K562 (cell line): ENCODE measurements around the gene CCDC200. TPM values are rescaled to one million over a fixed set of nuclear protein-coding genes. Genes with fewer than 3 reads are reported as not detected.

ENCODE experiments used
- ATAC-seq: fragments of 200-7000 bp; cut with Tn5 transposase; 3 replicates; pipeline ENCODE4 v1.9.1; 2020; ENCODE audit warnings: moderate library complexity
- BruUV-seq: library from RNA; stranded (reverse); fragments of 400-500 nt; replicated peaks from 2 replicates; lab custom pipeline; 2021; lab: Mats Ljungman, UMichigan
- CTCF ChIA-PET: fragments of 300-600 bp; formaldehyde crosslinking; extraction: SDS; loops from one replicate; lab custom pipeline; 2021; ENCODE audit warnings: low intra/inter-chr PET ratio; lab: Yijun Ruan, JAX
- POLR2A ChIA-PET: fragments of 300-600, 350-650 bp; sonication (Branson Sonifier 250); formaldehyde crosslinking; extraction: SDS; loops from one replicate; lab custom pipeline; 2021; ENCODE audit warnings: antibody characterized with exemption, inconsistent platforms; lab: Yijun Ruan, JAX
- DNase-seq, 4 experiments: peaks; one replicate each; pipeline versions ENCODE4 v3.0.0 to v3.0.0-alpha.2; 2011 to 2018; ENCODE audit warnings: low spot score in 3 of 4, mixed read lengths in 3 of 4; ENCODE audit errors: extremely low read depth in 1 of 4
- FAIRE-seq: peaks from 2 replicates; lab custom pipeline; 2011; peaks lifted over from hg19 to GRCh38; lab: Jason Lieb, UNC
- H2AFZ ChIP-seq: 2 replicates; pipeline ENCODE4 v1.6.0; 2011; ENCODE audit warnings: low read depth, low read length, control low read depth, inconsistent platforms
- H3K27ac ChIP-seq: fragments of 200-600 bp; 3 replicates; pipeline ENCODE4 v1.8.0; 2011; ENCODE audit warnings: low read depth, mild to moderate bottlenecking, control low read depth, inconsistent platforms, low read length, moderate library complexity, mixed read lengths; ENCODE audit errors: extremely low read depth
- H3K27me3 ChIP-seq, 2 experiments: fragments of 300-600 bp in 1 of 2; 2 replicates in 1 of 2; 3 replicates in 1 of 2; pipeline versions ENCODE4 v1.6.0 to v1.8.0; 2011; ENCODE audit warnings: inconsistent platforms in 2 of 2, low read length in 2 of 2, mild to moderate bottlenecking in 1 of 2, mixed read lengths in 1 of 2, moderate library complexity in 1 of 2; ENCODE audit not compliant: control insufficient read depth in 2 of 2, insufficient read depth in 2 of 2
- H3K36me3 ChIP-seq: fragments of 300-600 bp; 3 replicates; pipeline ENCODE4 v1.8.0; 2011; ENCODE audit warnings: mild to moderate bottlenecking, low read length, inconsistent platforms; ENCODE audit not compliant: control insufficient read depth, insufficient read depth
- H3K4me1 ChIP-seq, 2 experiments: fragments of 200-600 bp in 1 of 2; replicated peaks in 1 of 2; 2 replicates in 1 of 2; 3 replicates in 1 of 2; pipeline versions ENCODE4 v1.5.1 to v1.8.0; 2011; ENCODE audit warnings: inconsistent platforms in 2 of 2, low read length in 2 of 2, mild to moderate bottlenecking in 1 of 2, mixed read lengths in 1 of 2, moderate library complexity in 1 of 2; ENCODE audit not compliant: control insufficient read depth in 2 of 2, insufficient read depth in 2 of 2
- H3K4me2 ChIP-seq: 2 replicates; pipeline ENCODE4 v1.6.1; 2011; ENCODE audit warnings: low read length, control low read depth, inconsistent platforms, mixed read lengths; ENCODE audit not compliant: insufficient read depth
- H3K4me3 ChIP-seq: fragments of 200-600 bp; sonication (generic), shearing (Covaris generic); 2 replicates; pipeline ENCODE4 v1.5.1; 2016; ENCODE audit warnings: control low read depth, inconsistent platforms
- H3K79me2 ChIP-seq: fragments of 200-600 bp; 3 replicates; pipeline ENCODE4 v1.8.0; 2011; ENCODE audit warnings: low read length, inconsistent platforms; ENCODE audit not compliant: control insufficient read depth, insufficient read depth
- H3K9ac ChIP-seq, 2 experiments: 2 replicates each; pipeline versions ENCODE4 v1.6.0 to v1.6.1; 2011; ENCODE audit warnings: low read depth in 2 of 2, low read length in 2 of 2, control low read depth in 1 of 2, inconsistent platforms in 1 of 2, mild to moderate bottlenecking in 1 of 2, mixed read lengths in 1 of 2; ENCODE audit not compliant: insufficient read depth in 1 of 2
- H3K9me1 ChIP-seq: one replicate; pipeline ENCODE4 v1.6.0; 2011; ENCODE audit warnings: inconsistent platforms, mild to moderate bottlenecking, low read length, moderate library complexity; ENCODE audit not compliant: control insufficient read depth, insufficient read depth
- H3K9me3 ChIP-seq: replicated peaks from 2 replicates; pipeline ENCODE4 v1.5.1; 2011; ENCODE audit warnings: low read depth, low read length, inconsistent platforms; ENCODE audit not compliant: control insufficient read depth, insufficient read depth
- H4K20me1 ChIP-seq: replicated peaks from 2 replicates; pipeline ENCODE4 v1.6.1; 2011; ENCODE audit warnings: low read length, inconsistent platforms, mixed read lengths; ENCODE audit not compliant: control insufficient read depth, insufficient read depth
- FOXJ3 ChIP-seq: sonication (generic); formaldehyde crosslinking; IDR thresholded peaks from 2 replicates; pipeline ENCODE4 v1.4.0; 2020; ENCODE audit warnings: mild to moderate bottlenecking, missing genetic modification reagents
- HNRNPH1 ChIP-seq: fragments of 200-400 bp; formaldehyde crosslinking; optimal IDR thresholded peaks from 2 replicates; pipeline ENCODE3; 2017; ENCODE audit warnings: low read depth, mild to moderate bottlenecking, low read length, moderate library complexity
- KLF16 ChIP-seq: IDR thresholded peaks from 2 replicates; pipeline ENCODE4 v1.6.1; 2016; ENCODE audit warnings: antibody characterized with exemption
- SMC3 ChIP-seq: conservative IDR thresholded peaks from 2 replicates; pipeline ENCODE4 v1.6.1; 2011; ENCODE audit warnings: low read depth, low read length, improper control_type of control experiment; ENCODE audit not compliant: insufficient read depth
- SPI1 ChIP-seq: IDR thresholded peaks from 2 replicates; pipeline ENCODE4 v1.6.1; 2011; ENCODE audit warnings: low read depth, low read length, control low read depth, borderline replicate concordance
- TCF7L2 ChIP-seq: fragments of 150-350 bp; IDR thresholded peaks from 2 replicates; pipeline ENCODE4 v1.6.1; 2016; ENCODE audit warnings: low read depth, mild to moderate bottlenecking, low read length, moderate library complexity
- ZNF354B ChIP-seq: fragments of 250-450 bp; sonication (Bioruptor Pico); IDR thresholded peaks from 2 replicates; pipeline ENCODE4 v1.4.0; 2020
- ZNF609 ChIP-seq: sonication (generic); formaldehyde crosslinking; IDR thresholded peaks from 2 replicates; pipeline ENCODE4 v1.8.1; 2023; ENCODE audit warnings: missing genetic modification reagents, mild to moderate bottlenecking, borderline replicate concordance
- WGBS: fragments of 100-300 bp; shearing (Covaris generic); methylation state at CpG from one replicate; pipeline ENCODE4 v1.1.6; 2016; ENCODE audit warnings: low coverage, mixed read lengths; ENCODE audit not compliant: insufficient coverage; ENCODE audit errors: missing lambda C conversion rate; 5-methylcytosine and 5-hydroxymethylcytosine counted together
- in situ Hi-C: fragments of 300-500 bp; cut with MboI; formaldehyde crosslinking; loops from 4 replicates; pipeline ENCODE4 v1.15.0; 2018; ENCODE audit warnings: inconsistent platforms, mixed read lengths
- intact Hi-C: fragments of 100-400 bp; cut with micrococcal nuclease; formaldehyde crosslinking; loops from 2 replicates; pipeline ENCODE4 v1.14.2; 2022
- polyA plus RNA-seq, 8 experiments: library from polyadenylated mRNA; depleted of rRNA in 4 of 8; stranded (reverse) in 5 of 8; unstranded in 3 of 8; fragments of >200 nt; fragmentation: Nextera tagmentation in 2 of 8; fragmentation: Illumina TruSeq in 1 of 8; extraction: Ambion mirVana in 2 of 8; extraction: Trizol in 1 of 8; gene quantifications; 2 replicates each; pipeline versions ENCODE4 v1.2.1 to v1.2.3, GENCODE V29; 2011 to 2014; ENCODE audit warnings: inconsistent platforms in 1 of 8, missing spikeins in 1 of 8
- total RNA-seq, 7 experiments: library from RNA; depleted of rRNA in 6 of 7; stranded (reverse); fragments of >200 nt in 6 of 7; fragmentation: Illumina TruSeq in 2 of 7; extraction: Trizol in 2 of 7; gene quantifications; 2 replicates each; pipeline versions ENCODE4 v1.2.1 to v1.2.3, GENCODE V29; 2011 to 2021; ENCODE audit warnings: low replicate concordance in 1 of 7

The CCDC200 gene
- total and polyA plus RNA-seq, 9 of the 15 experiments (the other 6 are each of a cell fraction or from before 2014, with no cell fraction given) = 0.14 TPM; not detected in 8

- ChIA-PET POLR2A (interaction anchor here (1.9 to 2.6 kb wide), 2 partner anchors 12 to 132 kb away, joined by 4 to 12 read pairs; partner anchors contain the start of gene NBR1), CTCF (no interaction called here)
- H3K36me3 ChIP-seq = peaks cover 23% of the 10 kb centered on the region; the same call in 2 of the 3 replicates
- H3K4me2 ChIP-seq = no peak overlapping the region
- H3K4me1 ChIP-seq = no peaks in the 10 kb centered on the region; a peak in 1 of 5 replicates
- 62% methylated on average over 3 of the region's 3 CpGs for WGBS
- BruUV-seq = no TSS peak
- H4K20me1 ChIP-seq = no peaks in the 10 kb centered on the region
- intact Hi-C loops = no loop called here
- DNase-seq (no peak), ATAC-seq (no peak), FAIRE-seq (no peak)
- H2AFZ ChIP-seq = no peak overlapping the region
- no peak overlapping the region for H3K4me3 ChIP-seq
- no peaks in the 10 kb centered on the region for H3K9me3 ChIP-seq
- no peaks in the 10 kb centered on the region for H3K27me3 ChIP-seq
- no peaks in the 10 kb centered on the region for H3K79me2 ChIP-seq
- no peak overlapping the region for H3K27ac ChIP-seq
- H3K9me1 ChIP-seq = no peaks in the 10 kb centered on the region
- no peak overlapping the region for H3K9ac ChIP-seq
- no peak for TF ChIP-seq SMC3
- TF ChIP-seq KLF16 = no peak
- no peak for TF ChIP-seq FOXJ3 (CRISPR knock-in tag)
- TF ChIP-seq ZNF354B (CRISPR knock-in tag) = no peak
- no peak for TF ChIP-seq ZNF609 (CRISPR knock-in tag)
- TF ChIP-seq SPI1 = no peak
- no peak for TF ChIP-seq TCF7L2
- TF ChIP-seq HNRNPH1 = no peak
- in situ Hi-C loops = no loop called here
Measured at GRCh38 chr17:43183921-43184320, 44.5 kb downstream of the CCDC200 start.
